Astrocyte (in vitro differentiated cells and primary cell): Measurements from ENCODE around the gene HEXIM2.

Experiments
- EZH2 ChIP-seq: IDR thresholded peaks from 2 replicates; pipeline ENCODE4 v1.6.1; 2012; ENCODE audit warnings: mild to moderate bottlenecking, low read length, inconsistent platforms; ENCODE audit not compliant: insufficient read depth
- TF ChIP-seq, protein P1 (sequence below): IDR thresholded peaks from 2 replicates; pipeline ENCODE4 v1.5.1; 2011; ENCODE audit warnings: low read depth, mild to moderate bottlenecking, inconsistent platforms, low read length, moderate library complexity; ENCODE audit not compliant: insufficient read depth

DNA sequence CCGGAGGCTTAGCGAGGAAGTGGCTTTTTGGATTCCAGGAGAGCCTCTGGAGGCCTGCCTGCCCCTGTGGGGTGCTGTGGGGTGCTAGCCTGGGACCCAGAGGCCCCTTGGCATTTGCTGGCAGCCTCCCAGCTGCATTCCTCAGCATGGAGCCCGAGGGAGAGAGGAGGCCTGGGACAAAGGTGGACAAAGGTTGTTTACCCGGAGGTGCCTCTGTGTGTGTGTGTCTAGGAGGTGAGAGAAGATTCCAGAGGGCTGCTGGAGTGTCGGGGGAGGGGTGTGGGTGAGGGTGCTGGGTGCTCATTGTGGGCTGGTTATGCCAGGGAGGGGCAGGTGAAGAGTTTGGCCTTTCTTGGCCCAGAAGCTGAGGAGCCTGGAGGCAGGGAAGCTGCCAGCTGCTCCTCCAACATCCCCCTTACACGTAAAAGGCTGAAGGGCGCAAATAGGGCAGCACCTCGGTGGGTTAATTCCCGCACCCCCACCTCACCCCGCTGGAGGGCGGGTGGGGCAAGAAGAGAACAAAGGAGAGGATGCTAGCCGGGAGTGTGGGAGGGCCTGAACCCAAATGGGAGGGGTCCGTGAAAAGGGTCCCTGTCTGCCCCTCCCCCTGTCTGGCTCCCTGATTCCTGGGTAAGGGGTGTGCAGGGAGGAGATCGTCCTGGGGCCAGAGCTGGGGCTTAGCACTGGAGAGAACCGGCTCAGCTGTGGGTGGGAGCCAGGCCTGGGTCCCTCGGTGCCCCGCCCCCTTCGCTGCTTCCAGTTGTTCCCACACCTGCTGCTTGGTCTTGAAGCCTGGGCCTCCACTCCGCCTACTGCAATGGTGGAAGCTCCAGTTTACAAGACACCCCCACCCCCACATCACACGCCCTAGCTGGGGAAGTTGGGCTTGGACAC is 9.9 kb downstream of the HEXIM2 start:
- TF ChIP-seq, protein P1, sequence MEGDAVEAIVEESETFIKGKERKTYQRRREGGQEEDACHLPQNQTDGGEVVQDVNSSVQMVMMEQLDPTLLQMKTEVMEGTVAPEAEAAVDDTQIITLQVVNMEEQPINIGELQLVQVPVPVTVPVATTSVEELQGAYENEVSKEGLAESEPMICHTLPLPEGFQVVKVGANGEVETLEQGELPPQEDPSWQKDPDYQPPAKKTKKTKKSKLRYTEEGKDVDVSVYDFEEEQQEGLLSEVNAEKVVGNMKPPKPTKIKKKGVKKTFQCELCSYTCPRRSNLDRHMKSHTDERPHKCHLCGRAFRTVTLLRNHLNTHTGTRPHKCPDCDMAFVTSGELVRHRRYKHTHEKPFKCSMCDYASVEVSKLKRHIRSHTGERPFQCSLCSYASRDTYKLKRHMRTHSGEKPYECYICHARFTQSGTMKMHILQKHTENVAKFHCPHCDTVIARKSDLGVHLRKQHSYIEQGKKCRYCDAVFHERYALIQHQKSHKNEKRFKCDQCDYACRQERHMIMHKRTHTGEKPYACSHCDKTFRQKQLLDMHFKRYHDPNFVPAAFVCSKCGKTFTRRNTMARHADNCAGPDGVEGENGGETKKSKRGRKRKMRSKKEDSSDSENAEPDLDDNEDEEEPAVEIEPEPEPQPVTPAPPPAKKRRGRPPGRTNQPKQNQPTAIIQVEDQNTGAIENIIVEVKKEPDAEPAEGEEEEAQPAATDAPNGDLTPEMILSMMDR = no peak
- TF ChIP-seq EZH2 = no peak
